Smooth muscle cell (in vitro differentiated cells): ENCODE results near the gene ZNF18. TPM values are rescaled to one million over a fixed set of nuclear protein-coding genes. Genes with fewer than 3 reads are reported as not detected.

Source experiments
- DNase-seq: peaks from one replicate; lab custom pipeline; 2025; ENCODE audit not compliant: unreplicated experiment; lab: John Stamatoyannopoulos, UW
- H2AFZ ChIP-seq: fragments of 200-600 bp; sonication (generic); 2 replicates; pipeline ENCODE4 v1.6.0; 2016; ENCODE audit warnings: antibody characterized with exemption, low read depth, mild to moderate bottlenecking
- H3F3A ChIP-seq: fragments of 200-600 bp; sonication (generic); 2 replicates; pipeline ENCODE4 v1.6.0; 2017; ENCODE audit warnings: antibody characterized with exemption, low read depth
- H3K27ac ChIP-seq: fragments of 200-600 bp; sonication (generic); 2 replicates; pipeline ENCODE4 v1.5.1; 2016; ENCODE audit warnings: low read depth, mild to moderate bottlenecking
- H3K27me3 ChIP-seq: fragments of 200-600 bp; sonication (generic); 2 replicates; pipeline ENCODE4 v1.6.1; 2016; ENCODE audit warnings: low read depth, mild to moderate bottlenecking
- H3K36me3 ChIP-seq: fragments of 200-600 bp; sonication (generic); 2 replicates; pipeline ENCODE4 v1.5.1; 2016; ENCODE audit warnings: low read depth
- H3K4me1 ChIP-seq: fragments of 200-600 bp; sonication (generic); 2 replicates; pipeline ENCODE4 v1.5.1; 2016; ENCODE audit warnings: low read depth
- H3K4me2 ChIP-seq: fragments of 200-600 bp; sonication (generic); 2 replicates; pipeline ENCODE4 v1.6.0; 2016; ENCODE audit warnings: mild to moderate bottlenecking
- H3K4me3 ChIP-seq: fragments of 200-600 bp; sonication (generic); 2 replicates; pipeline ENCODE4 v1.5.1; 2016; ENCODE audit warnings: mild to moderate bottlenecking
- H3K79me2 ChIP-seq: fragments of 200-600 bp; sonication (generic); 2 replicates; pipeline ENCODE4 v1.6.0; 2016; ENCODE audit warnings: low read depth, mild to moderate bottlenecking
- H3K9ac ChIP-seq: fragments of 200-600 bp; sonication (generic); 2 replicates; pipeline ENCODE4 v1.6.0; 2016; ENCODE audit warnings: low read depth
- H3K9me3 ChIP-seq: fragments of 200-600 bp; sonication (generic); replicated peaks from 2 replicates; pipeline ENCODE4 v1.5.1; 2016; ENCODE audit warnings: low read depth
- H4K20me1 ChIP-seq: fragments of 200-600 bp; sonication (generic); 2 replicates; pipeline ENCODE4 v1.6.0; 2016; ENCODE audit warnings: low read depth
- WGBS: methylation state at CpG from one replicate; pipeline ENCODE4 v1.1.7; 2016; ENCODE audit warnings: low lambda C conversion rate; 5-methylcytosine and 5-hydroxymethylcytosine counted together
- polyA plus RNA-seq: library from polyadenylated mRNA; unstranded; fragments of >200 nt; fragmentation: Nextera tagmentation; extraction: Ambion mirVana; gene quantifications from 2 replicates; pipeline ENCODE4 v1.2.1, GENCODE V29; 2016
- total RNA-seq: library from RNA; depleted of rRNA; stranded (reverse); fragments of >200 nt; gene quantifications from 2 replicates; pipeline ENCODE4 v1.2.3, GENCODE V29; 2014
- TF ChIP-seq, protein P1 (sequence below): fragments of 200-600 bp; sonication (generic); IDR thresholded peaks from 2 replicates; pipeline ENCODE4 v1.5.1; 2017; ENCODE audit warnings: borderline replicate concordance, mild to moderate bottlenecking, antibody characterized with exemption; ENCODE audit not compliant: insufficient read depth, poor library complexity, severe bottlenecking

Gene ZNF18
- total and polyA plus RNA-seq, 2 experiments from 2014 or later, result 8.6 to 10.9 TPM

DNA sequence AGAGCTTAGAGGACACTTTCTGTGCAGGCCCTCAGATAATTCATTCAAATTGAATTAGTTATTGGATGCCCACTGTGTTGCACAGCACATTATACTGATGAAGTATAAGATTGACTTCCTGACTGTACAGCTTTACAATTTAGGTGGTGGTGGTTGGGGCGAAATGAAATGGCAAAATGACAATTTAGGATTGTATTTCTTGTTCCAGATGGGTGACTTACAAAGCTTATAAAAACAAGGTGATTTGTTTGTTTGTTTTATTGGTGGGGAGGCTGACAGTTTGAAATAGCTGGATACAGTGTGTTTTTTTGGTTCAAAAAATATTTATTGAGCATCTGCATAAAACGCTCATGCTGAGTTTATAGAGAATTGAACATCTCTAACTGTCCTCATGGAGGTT, 25.0 kb upstream of the ZNF18 start:
- TF ChIP-seq, protein P1, sequence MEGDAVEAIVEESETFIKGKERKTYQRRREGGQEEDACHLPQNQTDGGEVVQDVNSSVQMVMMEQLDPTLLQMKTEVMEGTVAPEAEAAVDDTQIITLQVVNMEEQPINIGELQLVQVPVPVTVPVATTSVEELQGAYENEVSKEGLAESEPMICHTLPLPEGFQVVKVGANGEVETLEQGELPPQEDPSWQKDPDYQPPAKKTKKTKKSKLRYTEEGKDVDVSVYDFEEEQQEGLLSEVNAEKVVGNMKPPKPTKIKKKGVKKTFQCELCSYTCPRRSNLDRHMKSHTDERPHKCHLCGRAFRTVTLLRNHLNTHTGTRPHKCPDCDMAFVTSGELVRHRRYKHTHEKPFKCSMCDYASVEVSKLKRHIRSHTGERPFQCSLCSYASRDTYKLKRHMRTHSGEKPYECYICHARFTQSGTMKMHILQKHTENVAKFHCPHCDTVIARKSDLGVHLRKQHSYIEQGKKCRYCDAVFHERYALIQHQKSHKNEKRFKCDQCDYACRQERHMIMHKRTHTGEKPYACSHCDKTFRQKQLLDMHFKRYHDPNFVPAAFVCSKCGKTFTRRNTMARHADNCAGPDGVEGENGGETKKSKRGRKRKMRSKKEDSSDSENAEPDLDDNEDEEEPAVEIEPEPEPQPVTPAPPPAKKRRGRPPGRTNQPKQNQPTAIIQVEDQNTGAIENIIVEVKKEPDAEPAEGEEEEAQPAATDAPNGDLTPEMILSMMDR, result no peak
- Histone ChIP-seq H3K27ac (peak overlapping the region; percentile 1), H2AFZ (no peak overlapping the region), H3K4me1 (peaks cover 36% of the 10 kb centered on the region), H3F3A (no peaks in the 10 kb centered on the region), H3K9me3 (no peaks in the 10 kb centered on the region), H3K79me2 (peaks cover 65% of the 10 kb centered on the region), H3K4me2 (peak overlapping the region; percentile 88), H3K36me3 (no peaks in the 10 kb centered on the region), H3K27me3 (no peaks in the 10 kb centered on the region), H3K4me3 (peak overlapping the region; percentile 95), H3K9ac (peak overlapping the region; percentile 97), H4K20me1 (peaks cover 60% of the 10 kb centered on the region)
- WGBS, result 93% methylated on average over 2 of the region's 2 CpGs
- DNase-seq, result no peak

DNA sequence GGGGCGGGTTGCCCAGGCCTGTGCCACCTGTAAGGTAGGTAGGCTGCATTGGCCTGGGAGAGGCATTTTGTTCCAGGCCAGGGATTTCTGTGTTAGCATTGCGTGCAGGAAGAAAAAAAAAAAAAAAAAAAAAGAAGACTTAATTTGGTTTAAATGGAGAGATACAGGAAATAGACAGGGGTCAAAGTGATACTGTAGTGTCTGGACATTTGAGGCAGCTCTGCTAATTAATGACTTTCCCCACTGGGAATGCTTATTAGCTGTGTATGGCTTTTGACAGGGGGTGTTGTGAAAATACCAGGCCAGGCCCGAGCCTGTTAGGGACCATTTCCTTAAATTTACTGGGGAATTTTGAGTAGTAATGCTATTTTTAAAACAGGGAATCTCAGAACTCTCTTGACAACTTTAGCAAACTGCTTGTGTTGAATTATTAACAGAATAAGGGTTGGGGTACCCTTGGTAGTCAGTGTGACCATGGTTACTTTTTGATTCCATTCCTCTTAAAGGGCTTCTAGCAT, 24.4 kb upstream of the ZNF18 start:
- WGBS, result 2% methylated on average over 3 of the region's 3 CpGs
- Histone ChIP-seq H3K79me2 (peaks cover 58% of the 10 kb centered on the region), H3K9me3 (no peaks in the 10 kb centered on the region), H3K4me3 (peak overlapping the region; percentile 95), H3K9ac (peak overlapping the region; percentile 97), H2AFZ (no peak overlapping the region), H4K20me1 (peaks cover 53% of the 10 kb centered on the region), H3K27me3 (no peaks in the 10 kb centered on the region), H3F3A (no peaks in the 10 kb centered on the region), H3K27ac (peak overlapping the region; percentile 72), H3K4me1 (peaks cover 31% of the 10 kb centered on the region), H3K36me3 (no peaks in the 10 kb centered on the region), H3K4me2 (peak overlapping the region; percentile 88)
- TF ChIP-seq, protein P1, result no peak
- DNase-seq, result no peak

DNA sequence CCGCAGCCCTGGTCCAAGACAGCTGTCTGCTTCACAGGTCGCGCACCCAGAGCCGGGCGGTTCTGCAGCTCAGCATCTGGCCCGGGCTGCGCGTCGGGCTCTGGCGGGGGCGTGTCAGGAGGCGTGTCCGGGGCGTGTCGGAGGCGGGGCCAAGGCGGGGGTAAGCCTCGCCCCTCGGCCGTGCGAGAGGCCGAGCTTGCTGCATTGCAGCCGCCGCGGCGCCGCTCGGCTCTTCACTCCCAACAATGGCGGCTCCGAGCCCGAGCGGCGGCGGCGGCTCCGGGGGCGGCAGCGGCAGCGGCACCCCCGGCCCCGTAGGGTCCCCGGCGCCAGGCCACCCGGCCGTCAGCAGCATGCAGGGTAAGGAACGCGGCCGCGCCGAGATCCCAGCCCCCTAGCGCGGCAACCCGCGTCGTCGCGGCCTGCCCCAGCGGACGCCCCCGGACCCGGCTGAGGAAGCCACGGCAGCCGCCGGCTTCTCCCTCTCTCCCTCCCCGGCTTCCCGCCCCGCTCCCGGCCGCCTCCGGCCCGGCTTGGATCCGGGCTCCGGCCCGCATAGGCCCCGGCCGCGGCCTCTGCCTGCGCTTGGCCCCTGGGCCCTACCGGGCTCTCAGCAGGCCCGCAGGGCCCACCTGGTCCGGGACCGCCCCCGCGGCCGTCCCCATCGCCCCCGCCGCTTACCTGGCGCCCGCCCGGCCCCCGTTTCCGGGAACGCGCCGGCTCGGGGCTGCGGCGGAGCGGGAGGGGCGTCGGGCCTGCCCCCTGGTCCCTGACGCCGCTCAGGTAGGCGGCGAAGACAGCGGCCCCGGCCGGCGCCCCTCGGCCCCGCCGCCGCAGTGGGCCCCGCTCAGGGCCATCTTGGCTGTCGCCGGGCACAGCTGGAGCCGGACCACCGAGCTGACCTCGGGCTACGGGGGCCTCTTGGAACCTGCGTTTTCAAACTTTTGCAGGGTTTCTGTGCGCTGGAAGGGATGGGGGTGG, 23.7 kb upstream of the ZNF18 start, which contains the start of gene MAP2K4:
Gene MAP2K4 (plus strand): TSS at position 236 of the 981 bp plus-strand sequence. CDS start 10 bp downstream, at position 246.
- peak within 1 kb of the TSS; percentile 88 for H3K4me2 ChIP-seq
- DNase-seq, result peak; percentile 79
- TF ChIP-seq, protein P1, result no peak
- no peaks in the 10 kb centered on the region for H3K9me3 ChIP-seq
- peaks cover 51% of the 10 kb centered on the region for H3K79me2 ChIP-seq
- H2AFZ ChIP-seq, result peak within 1 kb of the TSS; percentile 95
- H4K20me1 ChIP-seq, result peaks cover 46% of the 10 kb centered on the region
- WGBS, result under 1% methylated on average over 62 of the region's 123 CpGs
- peak within 1 kb of the TSS; percentile 97 for H3K9ac ChIP-seq
- peaks cover 28% of the 10 kb centered on the region for H3K4me1 ChIP-seq
- peak within 1 kb of the TSS; percentile 72 for H3K27ac ChIP-seq
- H3K36me3 ChIP-seq, result no peaks in the 10 kb centered on the region
- no peaks in the 10 kb centered on the region for H3F3A ChIP-seq
- H3K4me3 ChIP-seq, result peak within 1 kb of the TSS; percentile 95
- H3K27me3 ChIP-seq, result no peaks in the 10 kb centered on the region
